HG02870 (cell line): ENCODE measurements around the gene JPH4.

Experiments used
- ATAC-seq: cut with Tn5 transposase; IDR thresholded peaks from one replicate; pipeline ENCODE4 v1.9.1; 2021; ENCODE audit warnings: mild to moderate bottlenecking, moderate library complexity; ENCODE audit not compliant: unreplicated experiment

JPH4 gene

GRCh38 chr14:23578560-23579310 is at the start of gene JPH4:
Gene JPH4, minus strand, starts transcription at chr14:23578790. Its CDS starts 1,337 bp downstream, at chr14:23577453.
- ATAC-seq = no peak

- ATAC-seq = no peak
These were observed 49.4 kb upstream of the JPH4 start for GRCh38 chr14:23627961-23628360.

GRCh38 chr14:23626946-23627345 is 48.4 kb upstream of the JPH4 start:
- no peak for ATAC-seq

- ATAC-seq = no peak
These were observed 46.3 kb upstream of the JPH4 start for GRCh38 chr14:23624830-23625404.

GRCh38 chr14:23623962-23624361 is 45.4 kb upstream of the JPH4 start:
- no peak for ATAC-seq

GRCh38 chr14:23622990-23623389 is 44.4 kb upstream of the JPH4 start:
- ATAC-seq = no peak

GRCh38 chr14:23621932-23622730 is 43.5 kb upstream of the JPH4 start:
- ATAC-seq = no peak

- ATAC-seq = no peak
These were observed 42.8 kb upstream of the JPH4 start for GRCh38 chr14:23621204-23621931.

- no peak for ATAC-seq
These were observed 41.6 kb upstream of the JPH4 start for GRCh38 chr14:23620177-23620702.

- ATAC-seq = no peak
These were observed 39.9 kb upstream of the JPH4 start for GRCh38 chr14:23618415-23618988.

- ATAC-seq = no peak
These were observed 38.9 kb upstream of the JPH4 start for GRCh38 chr14:23617539-23617938.

- ATAC-seq = no peak
These were observed 37.3 kb upstream of the JPH4 start for GRCh38 chr14:23615856-23616255.

- ATAC-seq = no peak
These were observed 35.8 kb upstream of the JPH4 start for GRCh38 chr14:23614395-23614828.

- no peak for ATAC-seq
These were observed 34.9 kb upstream of the JPH4 start for GRCh38 chr14:23613242-23614070.

GRCh38 chr14:23612802-23613201 is 34.2 kb upstream of the JPH4 start:
- no peak for ATAC-seq

- no peak for ATAC-seq
These were observed 33.8 kb upstream of the JPH4 start for GRCh38 chr14:23612354-23612732.

- no peak for ATAC-seq
These were observed 32.3 kb upstream of the JPH4 start for GRCh38 chr14:23610815-23611289.

GRCh38 chr14:23610090-23610814 is 31.7 kb upstream of the JPH4 start:
- no peak for ATAC-seq
